A549 (cell line): ENCODE results near the gene GPR160. TPM values are rescaled to one million over a fixed set of nuclear protein-coding genes. Genes with fewer than 3 reads are reported as not detected.

Experiments
- ATAC-seq, 2 experiments: fragments of 200-7000 bp in 1 of 2; fragments of >200 bp in 1 of 2; cut with Nextera tagmentation in 1 of 2; cut with Tn5 transposase in 1 of 2; 3 replicates each; pipeline versions ENCODE4 v1.8.0 to v1.9.1; 2018 to 2020; ENCODE audit warnings: mild to moderate bottlenecking in 1 of 2, moderate library complexity in 1 of 2
- CTCF ChIA-PET: fragments of 300-600 bp; sonication (Branson Sonifier 250); formaldehyde crosslinking; extraction: SDS; loops from one replicate; lab custom pipeline; 2021; ENCODE audit warnings: antibody characterized with exemption, inconsistent platforms; lab: Yijun Ruan, JAX
- POLR2A ChIA-PET: fragments of 350-600 bp; formaldehyde crosslinking; extraction: SDS; loops from one replicate; lab custom pipeline; 2021; ENCODE audit warnings: antibody characterized with exemption, inconsistent platforms; lab: Yijun Ruan, JAX
- DNase-seq, 2 experiments: peaks; one replicate each; pipeline versions ENCODE4 v3.0.0 to v3.0.0-alpha.2; 2011 to 2016; ENCODE audit warnings: low read depth in 1 of 2, low spot score in 1 of 2
- FAIRE-seq: peaks from 2 replicates; lab custom pipeline; 2011; peaks lifted over from hg19 to GRCh38; lab: Jason Lieb, UNC
- H3K27ac ChIP-seq, 2 experiments: fragments of >200 bp; sonication (Bioruptor Twin); formaldehyde crosslinking; 3 replicates each; pipeline ENCODE4 v1.5.1; 2016 to 2017
- H3K4me1 ChIP-seq: fragments of >200 bp; sonication (Bioruptor Twin); formaldehyde crosslinking; 3 replicates; pipeline ENCODE4 v1.6.1; 2016
- H3K4me2 ChIP-seq: fragments of >200 bp; sonication (Bioruptor Twin); formaldehyde crosslinking; 3 replicates; pipeline ENCODE4 v1.6.1; 2016
- H3K4me3 ChIP-seq: fragments of >200 bp; sonication (Bioruptor Twin); formaldehyde crosslinking; 3 replicates; pipeline ENCODE4 v1.5.1; 2016
- H3K9me3 ChIP-seq: fragments of >200 bp; sonication (Bioruptor Twin); formaldehyde crosslinking; 3 replicates; pipeline ENCODE4 v1.6.1; 2016
- CBX8 ChIP-seq: fragments of 200-600 bp; sonication (generic); IDR thresholded peaks from 2 replicates; pipeline ENCODE4 v1.6.1; 2016
- CEBPB ChIP-seq, 2 experiments: fragments of >200 bp in 1 of 2; sonication (Bioruptor Twin) in 1 of 2; formaldehyde crosslinking in 1 of 2; IDR thresholded peaks; 2 replicates each; pipeline ENCODE4 v1.6.1; 2012 to 2016
- CTCF ChIP-seq: fragments of >200 bp; sonication (Bioruptor Twin); formaldehyde crosslinking; IDR thresholded peaks from 3 replicates; pipeline ENCODE4 v1.5.1; 2016
- E2F6 ChIP-seq: IDR thresholded peaks from 2 replicates; pipeline ENCODE4 v1.6.1; 2012; ENCODE audit warnings: low read depth, borderline replicate concordance
- EHF ChIP-seq: fragments of 250-450 bp; sonication (Bioruptor Pico); IDR thresholded peaks from 2 replicates; pipeline ENCODE4 v1.5.0; 2020; ENCODE audit warnings: mild to moderate bottlenecking
- EP300 ChIP-seq, 2 experiments: fragments of >200 bp; sonication (Bioruptor Twin); formaldehyde crosslinking; IDR thresholded peaks; 2 replicates in 1 of 2; 3 replicates in 1 of 2; pipeline ENCODE4 v1.6.1; 2016 to 2017
- ESRRA ChIP-seq: fragments of 150-350 bp; IDR thresholded peaks from 2 replicates; pipeline ENCODE4 v1.6.1; 2014; ENCODE audit warnings: mild to moderate bottlenecking, low read length, borderline replicate concordance
- FOSB ChIP-seq: fragments of 250-450 bp; sonication (Bioruptor Pico); IDR thresholded peaks from 2 replicates; pipeline ENCODE4 v1.5.0; 2020; ENCODE audit warnings: mild to moderate bottlenecking, moderate library complexity
- FOXS1 ChIP-seq: fragments of 250-450 bp; sonication (Bioruptor Pico); IDR thresholded peaks from 2 replicates; pipeline ENCODE4 v1.5.0; 2020; ENCODE audit warnings: mild to moderate bottlenecking, moderate library complexity
- HDAC2 ChIP-seq: fragments of 200-600 bp; sonication (generic); IDR thresholded peaks from 2 replicates; pipeline ENCODE4 v1.6.1; 2016
- HEYL ChIP-seq: fragments of 250-450 bp; sonication (Bioruptor Pico); IDR thresholded peaks from 2 replicates; pipeline ENCODE4 v1.8.0; 2021; ENCODE audit warnings: mild to moderate bottlenecking, moderate library complexity
- HOXA7 ChIP-seq: fragments of 250-450 bp; sonication (Bioruptor Pico); IDR thresholded peaks from 2 replicates; pipeline ENCODE4 v1.5.0; 2020; ENCODE audit warnings: mild to moderate bottlenecking, moderate library complexity
- HOXB13 ChIP-seq: fragments of 250-450 bp; sonication (Bioruptor Pico); IDR thresholded peaks from 2 replicates; pipeline ENCODE4 v1.5.0; 2020; ENCODE audit warnings: low read depth, mild to moderate bottlenecking, moderate library complexity
- JUN ChIP-seq, 2 experiments: fragments of >200 bp; sonication (Bioruptor Twin); formaldehyde crosslinking; IDR thresholded peaks; 2 replicates in 1 of 2; 3 replicates in 1 of 2; pipeline ENCODE4 v1.6.1; 2016 to 2017
- MAFK ChIP-seq: fragments of 450-650 bp; IDR thresholded peaks from 2 replicates; pipeline ENCODE4 v1.6.1; 2014; ENCODE audit not compliant: partially characterized antibody
- MYC ChIP-seq: IDR thresholded peaks from 2 replicates; pipeline ENCODE4 v1.6.1; 2012; ENCODE audit warnings: mild to moderate bottlenecking, inconsistent platforms, low read length, improper control_type of control experiment, borderline replicate concordance
- NPAS2 ChIP-seq: fragments of 250-450 bp; sonication (Bioruptor Pico); IDR thresholded peaks from 2 replicates; pipeline ENCODE4 v1.8.0; 2022; ENCODE audit warnings: mild to moderate bottlenecking, moderate library complexity, borderline replicate concordance
- NR3C1 ChIP-seq: fragments of >200 bp; sonication (Bioruptor Twin); formaldehyde crosslinking; IDR thresholded peaks from 3 replicates; pipeline ENCODE4 v1.6.1; 2017
- PHF8 ChIP-seq: fragments of 200-600 bp; sonication (generic); IDR thresholded peaks from 2 replicates; pipeline ENCODE4 v1.6.1; 2016; ENCODE audit warnings: low read depth, mild to moderate bottlenecking, antibody characterized with exemption, moderate library complexity, borderline replicate concordance
- POLR2A ChIP-seq: IDR thresholded peaks from 2 replicates; pipeline ENCODE4 v1.6.1; 2012; ENCODE audit warnings: mild to moderate bottlenecking, low read length
- POLR2AphosphoS2 ChIP-seq: conservative IDR thresholded peaks from 2 replicates; pipeline ENCODE4 v1.6.1; 2012; ENCODE audit warnings: low read length, improper control_type of control experiment, inconsistent platforms
- SMC3 ChIP-seq: fragments of >200 bp; sonication (Bioruptor Twin); formaldehyde crosslinking; IDR thresholded peaks from 3 replicates; pipeline ENCODE4 v1.6.1; 2018; ENCODE audit warnings: inconsistent platforms
- ZFP36 ChIP-seq: fragments of 450-650 bp; IDR thresholded peaks from 2 replicates; pipeline ENCODE4 v1.6.1; 2014; ENCODE audit warnings: borderline replicate concordance; ENCODE audit not compliant: partially characterized antibody
- ZNF302 ChIP-seq: fragments of 250-450 bp; sonication (Bioruptor Pico); IDR thresholded peaks from 2 replicates; pipeline ENCODE4 v1.9.0; 2021; ENCODE audit warnings: inconsistent platforms, mild to moderate bottlenecking, moderate library complexity
- ZSCAN20 ChIP-seq: fragments of 250-450 bp; sonication (Bioruptor Pico); IDR thresholded peaks from 2 replicates; pipeline ENCODE4 v1.8.0; 2022; ENCODE audit warnings: mild to moderate bottlenecking, moderate library complexity
- WGBS: methylation state at CpG from one replicate; pipeline ENCODE4 v1.1.6; 2017; ENCODE audit errors: missing lambda C conversion rate; 5-methylcytosine and 5-hydroxymethylcytosine counted together
- polyA plus RNA-seq, 4 experiments: library from polyadenylated mRNA; depleted of rRNA in 3 of 4; stranded (reverse); fragments of >200 nt; fragmentation: RNase III in 1 of 4; extraction: RNeasy Plus Mini Kit Qiagen cat#74134 plus additional on column Dnase treatment in 1 of 4; gene quantifications; 2 replicates in 3 of 4; 3 replicates in 1 of 4; pipeline ENCODE4 v1.2.3, GENCODE V29; 2011 to 2017
- TF ChIP-seq, protein P1 (sequence below): fragments of 450-650 bp; IDR thresholded peaks from 2 replicates; pipeline ENCODE4 v1.6.1; 2014; ENCODE audit warnings: antibody characterized with exemption
- TF ChIP-seq, protein P2 (sequence below): fragments of 150-350 bp; IDR thresholded peaks from 2 replicates; pipeline ENCODE4 v1.6.1; 2014; ENCODE audit warnings: low read depth, mild to moderate bottlenecking, low read length
- TF ChIP-seq, protein P3 (sequence below): fragments of 250-450 bp; sonication (Bioruptor Pico); IDR thresholded peaks from 2 replicates; pipeline ENCODE4 v1.5.0; 2021; ENCODE audit warnings: mild to moderate bottlenecking, moderate library complexity, borderline replicate concordance
- TF ChIP-seq, protein P4 (sequence below): fragments of >200 bp; sonication (Bioruptor Twin); formaldehyde crosslinking; IDR thresholded peaks from 3 replicates; pipeline ENCODE4 v1.6.1; 2016

Gene GPR160
- polyA plus RNA-seq, 2 of the 4 experiments (the other 2 are of a cell fraction), result 2.0 to 6.3 TPM

DNA sequence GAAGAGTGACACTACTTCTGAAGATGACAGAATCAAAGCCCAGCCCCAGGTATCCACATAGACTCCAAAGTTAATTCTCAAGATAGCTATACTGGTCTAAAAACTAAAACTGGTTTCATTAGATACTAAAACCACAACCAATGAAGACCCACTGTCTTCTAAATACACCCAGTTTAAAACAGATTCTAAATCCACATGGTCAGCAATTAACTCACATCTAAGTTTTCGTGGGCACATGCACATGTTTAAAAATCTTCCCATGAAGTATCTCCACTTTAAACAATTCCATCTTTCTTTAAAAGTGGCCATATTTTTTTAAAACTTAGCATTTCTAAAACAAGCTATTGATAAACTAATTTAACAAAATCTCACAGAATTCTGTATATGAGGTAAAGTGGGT lies 63.1 kb downstream of the GPR160 start:
- POLR2A ChIA-PET, result no interaction called here
- peak; percentile 43 for FAIRE-seq
- Histone ChIP-seq H3K4me2 (no peak overlapping the region), H3K27ac (no peak overlapping the region), H3K4me3 (no peak overlapping the region)
- no peak for TF ChIP-seq NPAS2 (CRISPR knock-in tag)
- TF ChIP-seq SMC3, result no peak
- peak; percentile 57 for TF ChIP-seq MAFK
- no peak for TF ChIP-seq CTCF
- TF ChIP-seq, all 56 proteins: peak for 1
- CTCF ChIA-PET, result interaction anchor here (0.7 kb wide), 1 partner anchor 49 kb away, joined by 3 read pairs; no protein-coding TSS in a partner anchor
- Histone ChIP-seq H3K9me3 (no peaks in the 10 kb centered on the region), H3K4me1 (no peaks in the 10 kb centered on the region)
- DNase-seq (no peak), ATAC-seq (no peak)
- WGBS, result 94% methylated on average over 1 of the region's 1 CpG

DNA sequence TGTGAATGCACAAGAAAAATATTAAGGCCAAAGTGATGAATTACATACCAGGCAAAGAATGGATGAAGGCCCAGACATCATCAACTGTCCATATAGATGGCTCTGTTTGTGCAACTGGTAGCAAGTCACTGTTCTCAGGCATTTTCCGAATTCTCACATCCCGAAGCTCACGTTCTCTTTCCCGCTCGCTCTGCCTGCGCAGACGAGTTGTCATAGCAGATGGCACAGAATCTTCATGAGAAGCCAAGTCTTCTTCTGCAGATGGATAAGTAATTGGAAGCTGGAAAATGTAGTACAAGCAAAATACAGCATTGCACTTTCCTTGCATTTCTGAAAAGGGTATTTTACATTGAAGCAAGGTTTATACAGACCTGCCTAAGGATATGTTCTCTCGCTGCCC lies 64.6 kb downstream of the GPR160 start:
- TF ChIP-seq PHF8 (no peak), HDAC2 (no peak), NR3C1 (no peak), HEYL (CRISPR knock-in tag) (no peak), POLR2AphosphoS2 (no peak), HOXB13 (CRISPR knock-in tag) (no peak), MYC (no peak), FOSB (CRISPR knock-in tag) (no peak), HOXA7 (CRISPR knock-in tag) (no peak), MAFK (no peak), POLR2A (no peak), NPAS2 (CRISPR knock-in tag) (no peak), FOXS1 (CRISPR knock-in tag) (no peak), E2F6 (no peak), CEBPB (IDR thresholded peaks at IDR 0.05) (no peak), JUN (IDR thresholded peaks at IDR 0.05) (no peak), EHF (no peak), ZSCAN20 (CRISPR knock-in tag) (no peak), ESRRA (no peak)
- TF ChIP-seq, protein P1, sequence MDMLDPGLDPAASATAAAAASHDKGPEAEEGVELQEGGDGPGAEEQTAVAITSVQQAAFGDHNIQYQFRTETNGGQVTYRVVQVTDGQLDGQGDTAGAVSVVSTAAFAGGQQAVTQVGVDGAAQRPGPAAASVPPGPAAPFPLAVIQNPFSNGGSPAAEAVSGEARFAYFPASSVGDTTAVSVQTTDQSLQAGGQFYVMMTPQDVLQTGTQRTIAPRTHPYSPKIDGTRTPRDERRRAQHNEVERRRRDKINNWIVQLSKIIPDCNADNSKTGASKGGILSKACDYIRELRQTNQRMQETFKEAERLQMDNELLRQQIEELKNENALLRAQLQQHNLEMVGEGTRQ, result no peak
- TF ChIP-seq, all 56 proteins: peak for 0
- H3K4me2 ChIP-seq, result no peak overlapping the region
- FAIRE-seq (no peak), DNase-seq (no peak), ATAC-seq (no peak)
- WGBS, result 97% methylated on average over 8 of the region's 8 CpGs
- H3K4me3 ChIP-seq, result no peak overlapping the region
- no peaks in the 10 kb centered on the region for H3K4me1 ChIP-seq
- H3K9me3 ChIP-seq, result no peaks in the 10 kb centered on the region
- ChIA-PET CTCF (interaction anchor here (1.6 kb wide), 1 partner anchor 11 kb away, joined by 3 read pairs; no protein-coding TSS in a partner anchor), POLR2A (no interaction called here)
- no peak overlapping the region for H3K27ac ChIP-seq

- FAIRE-seq (no peak), DNase-seq (no peak), ATAC-seq (no peak)
- Histone ChIP-seq H3K27ac (no peak overlapping the region), H3K4me2 (no peak overlapping the region), H3K9me3 (no peaks in the 10 kb centered on the region), H3K4me3 (no peak overlapping the region), H3K4me1 (no peaks in the 10 kb centered on the region)
- CTCF ChIA-PET, result no interaction called here
- WGBS, result 96% methylated on average over 1 of the region's 1 CpG
- POLR2A ChIA-PET, result no interaction called here
- TF ChIP-seq CBX8 (no peak), ESRRA (no peak), ZNF302 (CRISPR knock-in tag) (no peak), ZFP36 (no peak), EP300 (IDR thresholded peaks at IDR 0.05) (no peak), FOXS1 (CRISPR knock-in tag) (no peak)
- TF ChIP-seq, protein P2, sequence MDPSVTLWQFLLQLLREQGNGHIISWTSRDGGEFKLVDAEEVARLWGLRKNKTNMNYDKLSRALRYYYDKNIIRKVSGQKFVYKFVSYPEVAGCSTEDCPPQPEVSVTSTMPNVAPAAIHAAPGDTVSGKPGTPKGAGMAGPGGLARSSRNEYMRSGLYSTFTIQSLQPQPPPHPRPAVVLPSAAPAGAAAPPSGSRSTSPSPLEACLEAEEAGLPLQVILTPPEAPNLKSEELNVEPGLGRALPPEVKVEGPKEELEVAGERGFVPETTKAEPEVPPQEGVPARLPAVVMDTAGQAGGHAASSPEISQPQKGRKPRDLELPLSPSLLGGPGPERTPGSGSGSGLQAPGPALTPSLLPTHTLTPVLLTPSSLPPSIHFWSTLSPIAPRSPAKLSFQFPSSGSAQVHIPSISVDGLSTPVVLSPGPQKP, result no peak
- TF ChIP-seq, protein P3, sequence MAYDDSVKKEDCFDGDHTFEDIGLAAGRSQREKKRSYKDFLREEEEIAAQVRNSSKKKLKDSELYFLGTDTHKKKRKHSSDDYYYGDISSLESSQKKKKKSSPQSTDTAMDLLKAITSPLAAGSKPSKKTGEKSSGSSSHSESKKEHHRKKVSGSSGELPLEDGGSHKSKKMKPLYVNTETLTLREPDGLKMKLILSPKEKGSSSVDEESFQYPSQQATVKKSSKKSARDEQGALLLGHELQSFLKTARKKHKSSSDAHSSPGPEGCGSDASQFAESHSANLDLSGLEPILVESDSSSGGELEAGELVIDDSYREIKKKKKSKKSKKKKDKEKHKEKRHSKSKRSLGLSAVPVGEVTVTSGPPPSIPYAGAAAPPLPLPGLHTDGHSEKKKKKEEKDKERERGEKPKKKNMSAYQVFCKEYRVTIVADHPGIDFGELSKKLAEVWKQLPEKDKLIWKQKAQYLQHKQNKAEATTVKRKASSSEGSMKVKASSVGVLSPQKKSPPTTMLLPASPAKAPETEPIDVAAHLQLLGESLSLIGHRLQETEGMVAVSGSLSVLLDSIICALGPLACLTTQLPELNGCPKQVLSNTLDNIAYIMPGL (CRISPR knock-in tag), result no peak
- TF ChIP-seq, protein P4, sequence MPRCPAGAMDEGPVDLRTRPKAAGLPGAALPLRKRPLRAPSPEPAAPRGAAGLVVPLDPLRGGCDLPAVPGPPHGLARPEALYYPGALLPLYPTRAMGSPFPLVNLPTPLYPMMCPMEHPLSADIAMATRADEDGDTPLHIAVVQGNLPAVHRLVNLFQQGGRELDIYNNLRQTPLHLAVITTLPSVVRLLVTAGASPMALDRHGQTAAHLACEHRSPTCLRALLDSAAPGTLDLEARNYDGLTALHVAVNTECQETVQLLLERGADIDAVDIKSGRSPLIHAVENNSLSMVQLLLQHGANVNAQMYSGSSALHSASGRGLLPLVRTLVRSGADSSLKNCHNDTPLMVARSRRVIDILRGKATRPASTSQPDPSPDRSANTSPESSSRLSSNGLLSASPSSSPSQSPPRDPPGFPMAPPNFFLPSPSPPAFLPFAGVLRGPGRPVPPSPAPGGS, result no peak
Measured at GRCh38 chr3:170107941-170108340, 70.1 kb downstream of the GPR160 start.
